HG03196 (cell line): ENCODE results near the gene PLPP6.
A peak's percentile ranks its signal among the peaks of the same experiment; 100 is the strongest.

ENCODE experiments used
- ATAC-seq: cut with Tn5 transposase; IDR thresholded peaks from one replicate; pipeline ENCODE4 v1.9.1; 2021; ENCODE audit not compliant: unreplicated experiment

Gene PLPP6

GRCh38 chr9:4661611-4662010 lies 483 bp upstream of the PLPP6 start:
- no peak for ATAC-seq

GRCh38 chr9:4662989-4663792 lies 1.1 kb downstream of the PLPP6 start:
- peak; percentile 6 for ATAC-seq

GRCh38 chr9:4663956-4664355 lies 1.9 kb downstream of the PLPP6 start:
- no peak for ATAC-seq

- ATAC-seq = no peak
Observed at GRCh38 chr9:4665357-4665756, 3.3 kb downstream of the PLPP6 start.

- no peak for ATAC-seq
Observed at GRCh38 chr9:4666042-4666699, 4.1 kb downstream of the PLPP6 start, which contains the start of gene SPATA6L. TSS of gene SPATA6L (minus strand) at chr9:4666480. CDS start at chr9:4666250, 230 bp downstream.

- ATAC-seq = no peak
Observed at GRCh38 chr9:4667681-4668080, 5.6 kb downstream of the PLPP6 start.

GRCh38 chr9:4668604-4669003 lies 6.5 kb downstream of the PLPP6 start:
- ATAC-seq = no peak

GRCh38 chr9:4669890-4670289 lies 7.8 kb downstream of the PLPP6 start:
- ATAC-seq = no peak

- ATAC-seq = no peak
Observed at GRCh38 chr9:4670591-4670990, 8.5 kb downstream of the PLPP6 start.

- no peak for ATAC-seq
Observed at GRCh38 chr9:4671737-4672136, 9.6 kb downstream of the PLPP6 start.

GRCh38 chr9:4674783-4675182 lies 12.7 kb downstream of the PLPP6 start:
- no peak for ATAC-seq

- ATAC-seq = no peak
Observed at GRCh38 chr9:4677392-4677791, 15.3 kb downstream of the PLPP6 start.

- ATAC-seq = no peak
Observed at GRCh38 chr9:4678679-4679267, 16.7 kb downstream of the PLPP6 start.

- peak; percentile 98 for ATAC-seq
Observed at GRCh38 chr9:4679268-4680172, 17.4 kb downstream of the PLPP6 start, which contains the start of gene CDC37L1. TSS of gene CDC37L1 (plus strand) at chr9:4679569. CDS start at chr9:4679768, 199 bp downstream.

- ATAC-seq = no peak
Observed at GRCh38 chr9:4680173-4680525, 18.1 kb downstream of the PLPP6 start.

GRCh38 chr9:4680750-4681149 lies 18.7 kb downstream of the PLPP6 start:
- no peak for ATAC-seq

- ATAC-seq = no peak
Observed at GRCh38 chr9:4684820-4685219, 22.7 kb downstream of the PLPP6 start.

GRCh38 chr9:4686112-4686511 lies 24.0 kb downstream of the PLPP6 start:
- no peak for ATAC-seq

GRCh38 chr9:4686584-4686983 lies 24.5 kb downstream of the PLPP6 start:
- ATAC-seq = no peak

GRCh38 chr9:4689021-4689420 lies 26.9 kb downstream of the PLPP6 start:
- no peak for ATAC-seq

GRCh38 chr9:4689687-4690104 lies 27.6 kb downstream of the PLPP6 start:
- peak; percentile 49 for ATAC-seq
